HCT116 (cell line): ENCODE data around the gene DELE1.

Experiments used
- CBX3 ChIP-seq: IDR thresholded peaks from 2 replicates; pipeline ENCODE4 v1.6.1; 2012; ENCODE audit warnings: low read depth
- CTCF ChIP-seq, 3 experiments: fragments of 200-600 bp in 1 of 3; sonication (generic) in 1 of 3; IDR thresholded peaks in 2 of 3; conservative IDR thresholded peaks in 1 of 3; 2 replicates each; pipeline ENCODE4 v1.5.1; 2012 to 2017; ENCODE audit warnings: low read depth in 2 of 3, low read length in 2 of 3, antibody characterized with exemption in 1 of 3, borderline replicate concordance in 1 of 3, control low read depth in 1 of 3, mild to moderate bottlenecking in 1 of 3, mixed read lengths in 1 of 3, mixed run types in 1 of 3, moderate library complexity in 1 of 3; ENCODE audit not compliant: insufficient read depth in 1 of 3
- EZH2 ChIP-seq: fragments of 200-600 bp; sonication (generic); IDR thresholded peaks from 2 replicates; pipeline ENCODE4 v1.6.1; 2017; ENCODE audit warnings: antibody characterized with exemption, mixed run types
- EZH2phosphoT487 ChIP-seq: fragments of 200-600 bp; IDR thresholded peaks from 2 replicates; pipeline ENCODE4 v1.6.1; 2018; ENCODE audit warnings: antibody characterized with exemption, borderline replicate concordance
- JUND ChIP-seq: IDR thresholded peaks from 2 replicates; pipeline ENCODE4 v1.6.1; 2012
- MAX ChIP-seq: IDR thresholded peaks from 2 replicates; pipeline ENCODE4 v1.6.1; 2012
- POLR2A ChIP-seq: IDR thresholded peaks from 2 replicates; pipeline ENCODE4 v1.7.0; 2011; ENCODE audit warnings: borderline replicate concordance; ENCODE audit not compliant: insufficient read depth, insufficient read length; ENCODE audit errors: extremely low read depth
- POLR2AphosphoS5 ChIP-seq: IDR thresholded peaks from 2 replicates; pipeline ENCODE4 v1.6.1; 2011; ENCODE audit warnings: mild to moderate bottlenecking, low read depth, low read length, moderate library complexity
- REST ChIP-seq: IDR thresholded peaks from 2 replicates; pipeline ENCODE4 v1.6.1; 2012; ENCODE audit warnings: low read depth
- SIN3A ChIP-seq: IDR thresholded peaks from 2 replicates; pipeline ENCODE4 v1.6.1; 2012; ENCODE audit warnings: low read depth
- TCF7L2 ChIP-seq: IDR thresholded peaks from 2 replicates; pipeline ENCODE4 v1.7.0; 2011; ENCODE audit warnings: borderline replicate concordance, inconsistent platforms; ENCODE audit not compliant: insufficient read depth, insufficient read length; ENCODE audit errors: extremely low read depth
- YY1 ChIP-seq: IDR thresholded peaks from 2 replicates; pipeline ENCODE4 v1.6.1; 2011; ENCODE audit warnings: low read length, low read depth, moderate library complexity, mild to moderate bottlenecking; ENCODE audit not compliant: insufficient replicate concordance; ENCODE audit errors: extremely low read depth

GRCh38 chr5:141966275-141966962, 42.7 kb downstream of the DELE1 start:
- TF ChIP-seq CTCF (IDR thresholded peaks at IDR 0.05 in 2 of 3, conservative IDR thresholded peaks at IDR 0.05 in 1 of 3; ENCODE audit: borderline replicate concordance in 1 of 3, insufficient read depth in 1 of 3, low read depth in 2 of 3, low read length in 2 of 3) = no peak
- TF ChIP-seq POLR2AphosphoS5 = no peak
- TF ChIP-seq CBX3 = no peak
- TF ChIP-seq REST = no peak
- no peak for TF ChIP-seq EZH2phosphoT487
- TF ChIP-seq TCF7L2 = no peak
- TF ChIP-seq MAX = no peak
- no peak for TF ChIP-seq SIN3A
- TF ChIP-seq YY1 = no peak
- TF ChIP-seq POLR2A = no peak
- TF ChIP-seq EZH2 = no peak
- TF ChIP-seq JUND = no peak
